Measurements from ENCODE around the gene CCDC112. TPM values are rescaled to one million over a fixed set of nuclear protein-coding genes. Genes with fewer than 3 reads are reported as not detected.

Gene CCDC112
- total RNA-seq, 1 experiment from 2014 or later: 13.0 TPM

DNA sequence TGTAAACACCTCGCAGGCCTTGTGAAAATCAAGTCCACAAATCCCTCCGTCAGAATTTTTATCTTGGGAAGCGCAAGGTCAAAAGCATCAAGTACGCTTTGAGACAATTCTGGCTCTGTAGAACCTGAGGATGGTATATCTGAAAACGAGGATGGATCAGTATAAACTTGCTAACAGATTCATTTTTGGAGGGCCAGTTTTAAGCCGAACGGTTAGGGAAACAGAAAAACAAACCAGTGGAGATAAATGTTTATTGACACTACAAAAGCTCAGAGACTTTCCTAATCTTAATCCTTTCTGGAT is 33.4 kb downstream of the CCDC112 start:
- Mint-ChIP-seq H3K27ac (peak overlapping the region; percentile 94 to 97 (median 95)), H3K9me3 (no peaks in the 10 kb centered on the region), H3K4me3 (peak overlapping the region; percentile 88 to 89), H3K27me3 (ENCODE audit: low read depth) (no peaks in the 10 kb centered on the region; the same call in 1 of the 2 replicates), H3K4me1 (peaks cover 11 to 19% of the 10 kb centered on the region in 2 experiments), H3K36me3 (ENCODE audit: insufficient read depth in 1 of 3, low read depth in 3 of 3) (peaks cover 1 to 13% (median 6%) of the 10 kb centered on the region in 3 experiments; a peak in 4 of 7 replicates)
- peak overlapping the region; percentile 21 for H3K27ac ChIP-seq (ENCODE audit: insufficient read length, low read depth, low read length)
- H3T11ph ChIP-seq (ENCODE audit: low read length): no peak overlapping the region
- H3K56ac ChIP-seq (ENCODE audit: insufficient read length, low read depth, low read length): no peak overlapping the region
- WGBS (ENCODE audit: extremely low coverage, insufficient read length, low lambda C conversion rate): no CpG with 5 or more reads among the region's 7 CpGs
- peak overlapping the region; percentile 66 for H3K18ac ChIP-seq (ENCODE audit: insufficient read length, low read depth, low read length)
- H3K9me3 ChIP-seq (ENCODE audit: control insufficient read depth, low read depth, low read length): no peaks in the 10 kb centered on the region
- peaks cover 7% of the 10 kb centered on the region for H3K23me2 ChIP-seq (ENCODE audit: insufficient read length, low read depth, low read length, poor library complexity, severe bottlenecking)
- peak overlapping the region; percentile 77 for H3K9ac ChIP-seq (ENCODE audit: extremely low read depth, insufficient read length, low read length)
- H3K4me2 ChIP-seq (ENCODE audit: insufficient read depth, insufficient read length, low read length): peak overlapping the region; percentile 94
- peaks cover 12% of the 10 kb centered on the region; the same call in 1 of the 2 replicates for H3K79me2 ChIP-seq (ENCODE audit: insufficient read depth, low read length)
- H2BK12ac ChIP-seq (ENCODE audit: insufficient read length, low read depth, low read length): no peak overlapping the region
- no peak overlapping the region for H4K8ac ChIP-seq (replicated peaks; ENCODE audit: insufficient read length, low read depth, low read length)
- no peak overlapping the region for H2AK5ac ChIP-seq (ENCODE audit: insufficient read length, low read length)
- peak overlapping the region; percentile 0 for H2AFZ ChIP-seq (ENCODE audit: low read length)
- H4K5ac ChIP-seq (ENCODE audit: insufficient read length, low read depth, low read length): no peak overlapping the region
- H4K91ac ChIP-seq (ENCODE audit: insufficient read length, low read depth, low read length): no peak overlapping the region
- H3K14ac ChIP-seq (ENCODE audit: insufficient read depth, low read length): peak overlapping the region; percentile 82; the same call in 1 of the 2 replicates
- H3K23ac ChIP-seq (ENCODE audit: insufficient read length, low read depth, low read length): no peak overlapping the region
- H2BK20ac ChIP-seq (ENCODE audit: low read depth, low read length, poor library complexity, severe bottlenecking): no peak overlapping the region
- H2BK120ac ChIP-seq (ENCODE audit: low read depth, low read length, poor library complexity, severe bottlenecking): no peak overlapping the region
- TF ChIP-seq, protein P1, sequence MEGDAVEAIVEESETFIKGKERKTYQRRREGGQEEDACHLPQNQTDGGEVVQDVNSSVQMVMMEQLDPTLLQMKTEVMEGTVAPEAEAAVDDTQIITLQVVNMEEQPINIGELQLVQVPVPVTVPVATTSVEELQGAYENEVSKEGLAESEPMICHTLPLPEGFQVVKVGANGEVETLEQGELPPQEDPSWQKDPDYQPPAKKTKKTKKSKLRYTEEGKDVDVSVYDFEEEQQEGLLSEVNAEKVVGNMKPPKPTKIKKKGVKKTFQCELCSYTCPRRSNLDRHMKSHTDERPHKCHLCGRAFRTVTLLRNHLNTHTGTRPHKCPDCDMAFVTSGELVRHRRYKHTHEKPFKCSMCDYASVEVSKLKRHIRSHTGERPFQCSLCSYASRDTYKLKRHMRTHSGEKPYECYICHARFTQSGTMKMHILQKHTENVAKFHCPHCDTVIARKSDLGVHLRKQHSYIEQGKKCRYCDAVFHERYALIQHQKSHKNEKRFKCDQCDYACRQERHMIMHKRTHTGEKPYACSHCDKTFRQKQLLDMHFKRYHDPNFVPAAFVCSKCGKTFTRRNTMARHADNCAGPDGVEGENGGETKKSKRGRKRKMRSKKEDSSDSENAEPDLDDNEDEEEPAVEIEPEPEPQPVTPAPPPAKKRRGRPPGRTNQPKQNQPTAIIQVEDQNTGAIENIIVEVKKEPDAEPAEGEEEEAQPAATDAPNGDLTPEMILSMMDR (conservative IDR thresholded peaks at IDR 0.05): no peak
- no peaks in the 10 kb centered on the region for H4K20me1 ChIP-seq (ENCODE audit: control insufficient read depth, insufficient read depth, insufficient read length)
- DNase-seq: no peak
- no peak overlapping the region for H2BK15ac ChIP-seq (ENCODE audit: low read depth, low read length)
- H3K4ac ChIP-seq (ENCODE audit: low read depth, low read length): no peak overlapping the region
- no peaks in the 10 kb centered on the region for H3K4me1 ChIP-seq (ENCODE audit: insufficient read depth, low read length)
- no peaks in the 10 kb centered on the region for H3K27me3 ChIP-seq (ENCODE audit: insufficient read depth, low read length)
- H3K79me1 ChIP-seq (ENCODE audit: insufficient read depth, low read depth, low read length, poor library complexity, severe bottlenecking): no peaks in the 10 kb centered on the region
- no peak overlapping the region for H2BK5ac ChIP-seq (ENCODE audit: insufficient read length, low read length)

All from H9 (cell line).